Thyroid gland (tissue), 4 donors: ENCODE measurements around the gene ATF4.

Experiments used
- CTCF ChIP-seq, 6 experiments: fragments of 200-600 bp in 3 of 6; fragments of 450-650 bp in 3 of 6; sonication (generic) in 3 of 6; IDR thresholded peaks; one replicate each; pipeline ENCODE4 v1.5.1; 2016 to 2019; ENCODE audit warnings: antibody characterized with exemption in 6 of 6, mild to moderate bottlenecking in 2 of 6, inconsistent platforms in 1 of 6, moderate library complexity in 1 of 6
- POLR2A ChIP-seq, 2 donors: fragments of 450-650 bp; IDR thresholded peaks; one replicate each; pipeline ENCODE4 v1.6.1; 2017; ENCODE audit warnings: antibody characterized with exemption in 2 of 2, mild to moderate bottlenecking in 2 of 2, moderate library complexity in 1 of 2

GRCh38 chr22:39530692-39531331 lies 10.4 kb downstream of the ATF4 start:
- TF ChIP-seq POLR2A (IDR thresholded peaks at IDR 0.05) (no peak), CTCF (IDR thresholded peaks at IDR 0.05) (peak in 2 of 6 experiments; percentile 13 to 33)
